GM12874 (cell line): Measurements from ENCODE around the gene COQ7.

Experiments
- CTCF ChIP-seq: IDR thresholded peaks from 2 replicates; pipeline ENCODE4 v1.5.1; 2011; ENCODE audit warnings: low read depth, mild to moderate bottlenecking, control low read depth, low read length, moderate library complexity; ENCODE audit not compliant: insufficient read depth

The COQ7 gene

GRCh38 chr16:19127205-19127604 lies 59.8 kb downstream of the COQ7 start:
- no peak for TF ChIP-seq CTCF

GRCh38 chr16:19127674-19128131 lies 60.3 kb downstream of the COQ7 start:
- no peak for TF ChIP-seq CTCF

- no peak for TF ChIP-seq CTCF
Observed at GRCh38 chr16:19128454-19129200, 61.2 kb downstream of the COQ7 start.
